HG02852 (cell line): ENCODE results near the gene RAB11FIP3.

Source experiments
- ATAC-seq: cut with Tn5 transposase; IDR thresholded peaks from one replicate; pipeline ENCODE4 v1.9.1; 2021; ENCODE audit warnings: mild to moderate bottlenecking, moderate library complexity; ENCODE audit not compliant: unreplicated experiment

Gene RAB11FIP3

GRCh38 chr16:515175-515938, 89.9 kb downstream of the RAB11FIP3 start:
- no peak for ATAC-seq

GRCh38 chr16:515939-516226, 90.4 kb downstream of the RAB11FIP3 start:
- no peak for ATAC-seq

- ATAC-seq: no peak
Measured at GRCh38 chr16:516301-516700, 90.9 kb downstream of the RAB11FIP3 start.

GRCh38 chr16:518858-519257, 93.4 kb downstream of the RAB11FIP3 start:
- ATAC-seq: no peak

GRCh38 chr16:519425-519824, 94.0 kb downstream of the RAB11FIP3 start:
- no peak for ATAC-seq

- ATAC-seq: no peak
Measured at GRCh38 chr16:519841-520687, 94.6 kb downstream of the RAB11FIP3 start.

GRCh38 chr16:520847-521246, 95.4 kb downstream of the RAB11FIP3 start:
- no peak for ATAC-seq

- no peak for ATAC-seq
Measured at GRCh38 chr16:521381-522210, 96.1 kb downstream of the RAB11FIP3 start.

- ATAC-seq: no peak
Measured at GRCh38 chr16:522320-523096, 97.1 kb downstream of the RAB11FIP3 start.

GRCh38 chr16:523097-523741, 97.8 kb downstream of the RAB11FIP3 start:
- ATAC-seq: no peak

GRCh38 chr16:524274-525040, 99.0 kb downstream of the RAB11FIP3 start:
- no peak for ATAC-seq

GRCh38 chr16:525123-525519, 99.7 kb downstream of the RAB11FIP3 start:
- no peak for ATAC-seq

- ATAC-seq: no peak
Measured at GRCh38 chr16:525520-526180, 100.2 kb downstream of the RAB11FIP3 start.

- no peak for ATAC-seq
Measured at GRCh38 chr16:526181-527014, 100.9 kb downstream of the RAB11FIP3 start.

GRCh38 chr16:527015-527903, 101.8 kb downstream of the RAB11FIP3 start, which contains the start of gene CAPN15:
Gene CAPN15, plus strand, starts transcription at chr16:527712. Its CDS starts 19,127 bp downstream, at chr16:546839.
- ATAC-seq: peak; percentile 68

GRCh38 chr16:528111-529011, 102.9 kb downstream of the RAB11FIP3 start:
- no peak for ATAC-seq
